Measurements from ENCODE around the gene SFXN5.

DNA sequence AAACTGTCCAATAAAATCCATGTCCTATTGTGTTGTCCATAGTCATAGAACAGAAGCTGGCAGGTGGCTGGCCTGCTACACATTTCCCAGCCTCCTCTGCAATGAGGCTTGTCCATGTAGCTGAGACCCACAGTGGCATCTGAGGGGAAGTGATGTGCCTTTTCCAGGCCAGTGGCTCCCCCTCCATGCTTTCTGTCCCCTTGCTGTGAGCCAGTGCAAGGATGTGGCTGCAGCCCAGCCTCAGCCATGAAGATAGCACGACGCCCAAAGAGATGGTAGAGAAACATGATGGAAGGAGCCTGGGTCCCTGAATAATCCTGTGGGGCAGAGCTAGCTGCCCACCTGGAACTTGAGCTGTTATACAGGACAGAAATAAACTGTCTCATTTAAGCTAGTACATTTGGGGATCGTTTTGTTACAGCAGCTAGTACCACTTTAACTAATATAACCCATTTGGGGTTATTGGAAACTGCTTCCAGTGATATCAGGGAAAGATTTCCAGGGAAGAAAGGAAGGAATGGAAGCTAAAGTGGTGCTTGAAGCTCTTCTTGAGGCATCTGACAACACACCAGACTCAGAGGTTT lies 40.3 kb downstream of the SFXN5 start:
- TF ChIP-seq, protein P1, sequence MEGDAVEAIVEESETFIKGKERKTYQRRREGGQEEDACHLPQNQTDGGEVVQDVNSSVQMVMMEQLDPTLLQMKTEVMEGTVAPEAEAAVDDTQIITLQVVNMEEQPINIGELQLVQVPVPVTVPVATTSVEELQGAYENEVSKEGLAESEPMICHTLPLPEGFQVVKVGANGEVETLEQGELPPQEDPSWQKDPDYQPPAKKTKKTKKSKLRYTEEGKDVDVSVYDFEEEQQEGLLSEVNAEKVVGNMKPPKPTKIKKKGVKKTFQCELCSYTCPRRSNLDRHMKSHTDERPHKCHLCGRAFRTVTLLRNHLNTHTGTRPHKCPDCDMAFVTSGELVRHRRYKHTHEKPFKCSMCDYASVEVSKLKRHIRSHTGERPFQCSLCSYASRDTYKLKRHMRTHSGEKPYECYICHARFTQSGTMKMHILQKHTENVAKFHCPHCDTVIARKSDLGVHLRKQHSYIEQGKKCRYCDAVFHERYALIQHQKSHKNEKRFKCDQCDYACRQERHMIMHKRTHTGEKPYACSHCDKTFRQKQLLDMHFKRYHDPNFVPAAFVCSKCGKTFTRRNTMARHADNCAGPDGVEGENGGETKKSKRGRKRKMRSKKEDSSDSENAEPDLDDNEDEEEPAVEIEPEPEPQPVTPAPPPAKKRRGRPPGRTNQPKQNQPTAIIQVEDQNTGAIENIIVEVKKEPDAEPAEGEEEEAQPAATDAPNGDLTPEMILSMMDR (conservative IDR thresholded peaks at IDR 0.05; ENCODE audit: low read depth, low read length) = no peak
- TF ChIP-seq POLR2A (IDR thresholded peaks at IDR 0.05; ENCODE audit: low read depth, low read length) (no peak), MXI1 (IDR thresholded peaks at IDR 0.05; ENCODE audit: borderline replicate concordance, low read depth, low read length) (no peak), RCOR1 (IDR thresholded peaks at IDR 0.05; ENCODE audit: insufficient replicate concordance, low read length) (no peak), SMC3 (IDR thresholded peaks at IDR 0.05; ENCODE audit: low read depth, low read length) (no peak), RAD21 (IDR thresholded peaks at IDR 0.05; ENCODE audit: low read length) (no peak), CHD1 (IDR thresholded peaks at IDR 0.05; ENCODE audit: low read depth, low read length) (no peak), MAFK (IDR thresholded peaks at IDR 0.05; ENCODE audit: low read depth, low read length) (no peak), BHLHE40 (IDR thresholded peaks at IDR 0.05; ENCODE audit: low read depth, low read length) (no peak)
- TF ChIP-seq, protein P2, sequence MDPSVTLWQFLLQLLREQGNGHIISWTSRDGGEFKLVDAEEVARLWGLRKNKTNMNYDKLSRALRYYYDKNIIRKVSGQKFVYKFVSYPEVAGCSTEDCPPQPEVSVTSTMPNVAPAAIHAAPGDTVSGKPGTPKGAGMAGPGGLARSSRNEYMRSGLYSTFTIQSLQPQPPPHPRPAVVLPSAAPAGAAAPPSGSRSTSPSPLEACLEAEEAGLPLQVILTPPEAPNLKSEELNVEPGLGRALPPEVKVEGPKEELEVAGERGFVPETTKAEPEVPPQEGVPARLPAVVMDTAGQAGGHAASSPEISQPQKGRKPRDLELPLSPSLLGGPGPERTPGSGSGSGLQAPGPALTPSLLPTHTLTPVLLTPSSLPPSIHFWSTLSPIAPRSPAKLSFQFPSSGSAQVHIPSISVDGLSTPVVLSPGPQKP (IDR thresholded peaks at IDR 0.05; ENCODE audit: borderline replicate concordance, low read depth, low read length) = no peak
- TF ChIP-seq, protein P3, sequence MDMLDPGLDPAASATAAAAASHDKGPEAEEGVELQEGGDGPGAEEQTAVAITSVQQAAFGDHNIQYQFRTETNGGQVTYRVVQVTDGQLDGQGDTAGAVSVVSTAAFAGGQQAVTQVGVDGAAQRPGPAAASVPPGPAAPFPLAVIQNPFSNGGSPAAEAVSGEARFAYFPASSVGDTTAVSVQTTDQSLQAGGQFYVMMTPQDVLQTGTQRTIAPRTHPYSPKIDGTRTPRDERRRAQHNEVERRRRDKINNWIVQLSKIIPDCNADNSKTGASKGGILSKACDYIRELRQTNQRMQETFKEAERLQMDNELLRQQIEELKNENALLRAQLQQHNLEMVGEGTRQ (IDR thresholded peaks at IDR 0.05; ENCODE audit: low read depth, low read length) = no peak

Data from IMR-90 (cell line).